CD4-positive, alpha-beta T cell treated with Interleukin-6 at 100 ng/mL for 8 hours (primary cell): ENCODE data around the gene MMGT1.
"Not testable (repeated sequence)": the region's sequence is repeated elsewhere in the genome, so short reads cannot be mapped to it uniquely, and the experiment has no call there.

Experiments
- DNase-seq: peaks from one replicate; pipeline ENCODE4 v3.0.0-alpha.2; 2020; ENCODE audit warnings: mixed read lengths, low spot score

MMGT1 gene

DNA sequence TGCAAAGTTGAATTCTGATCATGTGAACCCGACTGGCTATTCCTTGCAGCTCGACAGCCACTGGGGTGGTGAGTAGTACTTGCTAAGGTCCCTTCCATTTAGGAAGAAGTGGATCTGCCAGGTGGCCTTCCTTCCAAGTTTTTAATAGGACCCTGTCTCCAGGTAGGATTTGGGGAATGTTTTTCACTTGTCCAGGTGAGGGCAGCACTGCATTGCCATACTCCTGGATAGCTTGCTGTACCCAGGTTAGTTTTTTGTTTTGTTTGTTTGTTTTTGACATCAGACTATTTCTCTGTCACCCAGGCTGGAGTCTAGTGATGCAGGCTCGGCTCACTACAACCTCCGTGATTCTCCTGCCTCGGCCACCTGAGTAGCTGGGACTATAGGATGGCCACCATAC lies 50.4 kb downstream of the MMGT1 start:
- no peak for DNase-seq

DNA sequence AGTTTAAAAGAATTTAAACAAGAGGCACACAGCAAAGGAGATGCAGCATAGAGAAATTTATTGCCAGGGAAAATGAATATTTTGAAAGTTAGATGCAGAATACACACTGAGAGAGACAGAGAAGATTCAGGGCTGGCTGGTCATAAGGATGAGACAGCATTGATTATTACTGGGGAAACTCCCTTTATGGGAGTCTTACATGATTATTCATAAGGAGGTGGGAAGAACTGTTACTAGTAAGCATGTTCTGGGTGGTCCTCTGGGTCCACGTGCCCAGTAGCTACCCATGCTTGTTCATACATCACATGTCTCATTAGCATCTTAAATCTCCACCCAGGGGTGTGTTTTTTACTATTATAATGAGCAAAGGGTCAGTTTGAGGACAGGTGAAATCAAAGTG lies 53.3 kb downstream of the MMGT1 start:
- DNase-seq: not testable (repeated sequence)

DNA sequence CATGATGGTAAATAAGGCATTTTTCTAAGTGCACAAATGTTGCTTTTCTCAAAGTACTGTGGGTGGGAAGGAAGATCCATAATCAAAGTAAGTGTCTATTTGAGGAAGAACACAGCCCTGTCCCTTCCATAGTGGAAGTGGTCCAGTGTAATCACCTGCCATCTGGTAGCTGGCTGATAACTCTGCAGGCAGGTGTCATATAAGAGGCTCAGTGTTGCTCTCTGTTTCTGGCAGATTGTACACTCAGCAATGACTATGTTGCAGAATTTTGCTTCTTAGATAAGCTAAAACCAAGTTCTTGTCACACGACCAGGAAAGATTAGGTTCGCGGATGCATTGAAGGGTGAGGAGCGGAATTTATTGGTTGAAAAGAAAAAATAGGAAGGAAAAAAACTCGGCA lies 59.4 kb downstream of the MMGT1 start:
- no peak for DNase-seq
